ENCODE data around the gene LIFR.

The LIFR gene

GRCh38 chr5:38478166-38478565 is 78.3 kb downstream of the LIFR start:
- H3F3A ChIP-seq (ENCODE audit: low read depth) = no peaks in the 10 kb centered on the region
- no peaks in the 10 kb centered on the region for H3K9me2 ChIP-seq (replicated peaks; ENCODE audit: low read depth, low read length)
- no peak overlapping the region for H3K4me2 ChIP-seq (ENCODE audit: low read depth, low read length, poor library complexity, severe bottlenecking)
- H3K9ac ChIP-seq (ENCODE audit: low read depth, low read length, poor library complexity, severe bottlenecking) = no peak overlapping the region
- H3K27me3 ChIP-seq (ENCODE audit: insufficient read depth, low read length, poor library complexity, severe bottlenecking) = peaks cover 31% of the 10 kb centered on the region
- no peak overlapping the region for H2AFZ ChIP-seq (ENCODE audit: low read length)
- H3K79me2 ChIP-seq (ENCODE audit: insufficient read depth, low read length) = no peaks in the 10 kb centered on the region
- H4K20me1 ChIP-seq (ENCODE audit: insufficient read depth, low read length, poor library complexity, severe bottlenecking) = no peaks in the 10 kb centered on the region
- no peak overlapping the region for H3K4me3 ChIP-seq (ENCODE audit: low read length, poor library complexity, severe bottlenecking)
- no peaks in the 10 kb centered on the region for H3K36me3 ChIP-seq (ENCODE audit: insufficient read depth, low read length)
- H3K4me1 ChIP-seq (ENCODE audit: insufficient read depth, low read length, poor library complexity, severe bottlenecking) = no peaks in the 10 kb centered on the region
- no peaks in the 10 kb centered on the region for H3K9me3 ChIP-seq (ENCODE audit: insufficient read depth, low read depth, low read length)
- TF ChIP-seq, protein P1, sequence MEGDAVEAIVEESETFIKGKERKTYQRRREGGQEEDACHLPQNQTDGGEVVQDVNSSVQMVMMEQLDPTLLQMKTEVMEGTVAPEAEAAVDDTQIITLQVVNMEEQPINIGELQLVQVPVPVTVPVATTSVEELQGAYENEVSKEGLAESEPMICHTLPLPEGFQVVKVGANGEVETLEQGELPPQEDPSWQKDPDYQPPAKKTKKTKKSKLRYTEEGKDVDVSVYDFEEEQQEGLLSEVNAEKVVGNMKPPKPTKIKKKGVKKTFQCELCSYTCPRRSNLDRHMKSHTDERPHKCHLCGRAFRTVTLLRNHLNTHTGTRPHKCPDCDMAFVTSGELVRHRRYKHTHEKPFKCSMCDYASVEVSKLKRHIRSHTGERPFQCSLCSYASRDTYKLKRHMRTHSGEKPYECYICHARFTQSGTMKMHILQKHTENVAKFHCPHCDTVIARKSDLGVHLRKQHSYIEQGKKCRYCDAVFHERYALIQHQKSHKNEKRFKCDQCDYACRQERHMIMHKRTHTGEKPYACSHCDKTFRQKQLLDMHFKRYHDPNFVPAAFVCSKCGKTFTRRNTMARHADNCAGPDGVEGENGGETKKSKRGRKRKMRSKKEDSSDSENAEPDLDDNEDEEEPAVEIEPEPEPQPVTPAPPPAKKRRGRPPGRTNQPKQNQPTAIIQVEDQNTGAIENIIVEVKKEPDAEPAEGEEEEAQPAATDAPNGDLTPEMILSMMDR (conservative IDR thresholded peaks at IDR 0.05; ENCODE audit: low read length) = no peak
- no peak for TF ChIP-seq EZH2phosphoT487 (IDR thresholded peaks at IDR 0.05; ENCODE audit: borderline replicate concordance)

- no peaks in the 10 kb centered on the region for H3F3A ChIP-seq (ENCODE audit: low read depth)
- H3K36me3 ChIP-seq (ENCODE audit: insufficient read depth, low read length) = no peaks in the 10 kb centered on the region
- no peak overlapping the region for H3K4me2 ChIP-seq (ENCODE audit: low read depth, low read length, poor library complexity, severe bottlenecking)
- no peaks in the 10 kb centered on the region for H3K9me3 ChIP-seq (ENCODE audit: insufficient read depth, low read depth, low read length)
- peaks cover 16% of the 10 kb centered on the region for H3K27me3 ChIP-seq (ENCODE audit: insufficient read depth, low read length, poor library complexity, severe bottlenecking)
- TF ChIP-seq, protein P1 (conservative IDR thresholded peaks at IDR 0.05; ENCODE audit: low read length) = no peak
- no peak for TF ChIP-seq EZH2phosphoT487 (IDR thresholded peaks at IDR 0.05; ENCODE audit: borderline replicate concordance)
- no peaks in the 10 kb centered on the region for H3K9me2 ChIP-seq (replicated peaks; ENCODE audit: low read depth, low read length)
- H3K4me3 ChIP-seq (ENCODE audit: low read length, poor library complexity, severe bottlenecking) = no peak overlapping the region
- H4K20me1 ChIP-seq (ENCODE audit: insufficient read depth, low read length, poor library complexity, severe bottlenecking) = no peaks in the 10 kb centered on the region
- no peak overlapping the region for H2AFZ ChIP-seq (ENCODE audit: low read length)
- no peaks in the 10 kb centered on the region for H3K4me1 ChIP-seq (ENCODE audit: insufficient read depth, low read length, poor library complexity, severe bottlenecking)
- H3K9ac ChIP-seq (ENCODE audit: low read depth, low read length, poor library complexity, severe bottlenecking) = no peak overlapping the region
- H3K79me2 ChIP-seq (ENCODE audit: insufficient read depth, low read length) = no peaks in the 10 kb centered on the region
Observed at GRCh38 chr5:38473008-38473407, 83.4 kb downstream of the LIFR start.

- H3K9ac ChIP-seq (ENCODE audit: low read depth, low read length, poor library complexity, severe bottlenecking) = no peak overlapping the region
- no peaks in the 10 kb centered on the region for H3K9me3 ChIP-seq (ENCODE audit: insufficient read depth, low read depth, low read length)
- H4K20me1 ChIP-seq (ENCODE audit: insufficient read depth, low read length, poor library complexity, severe bottlenecking) = no peaks in the 10 kb centered on the region
- no peak overlapping the region for H3K4me2 ChIP-seq (ENCODE audit: low read depth, low read length, poor library complexity, severe bottlenecking)
- no peaks in the 10 kb centered on the region for H3K79me2 ChIP-seq (ENCODE audit: insufficient read depth, low read length)
- no peaks in the 10 kb centered on the region for H3F3A ChIP-seq (ENCODE audit: low read depth)
- H3K4me3 ChIP-seq (ENCODE audit: low read length, poor library complexity, severe bottlenecking) = no peak overlapping the region
- no peak for TF ChIP-seq EZH2phosphoT487 (IDR thresholded peaks at IDR 0.05; ENCODE audit: borderline replicate concordance)
- TF ChIP-seq, protein P1 (conservative IDR thresholded peaks at IDR 0.05; ENCODE audit: low read length) = no peak
- no peak overlapping the region for H2AFZ ChIP-seq (ENCODE audit: low read length)
- H3K9me2 ChIP-seq (replicated peaks; ENCODE audit: low read depth, low read length) = no peaks in the 10 kb centered on the region
- H3K36me3 ChIP-seq (ENCODE audit: insufficient read depth, low read length) = no peaks in the 10 kb centered on the region
- peaks cover 19% of the 10 kb centered on the region for H3K27me3 ChIP-seq (ENCODE audit: insufficient read depth, low read length, poor library complexity, severe bottlenecking)
- H3K4me1 ChIP-seq (ENCODE audit: insufficient read depth, low read length, poor library complexity, severe bottlenecking) = no peaks in the 10 kb centered on the region
Observed at GRCh38 chr5:38472541-38472940, 83.9 kb downstream of the LIFR start.

All from Loucy (cell line).